ENCODE data around the gene HPRT1.
"Not testable (repeated sequence)": the region's sequence is repeated elsewhere in the genome, so short reads cannot be mapped to it uniquely, and the experiment has no call there.

Gene HPRT1

DNA sequence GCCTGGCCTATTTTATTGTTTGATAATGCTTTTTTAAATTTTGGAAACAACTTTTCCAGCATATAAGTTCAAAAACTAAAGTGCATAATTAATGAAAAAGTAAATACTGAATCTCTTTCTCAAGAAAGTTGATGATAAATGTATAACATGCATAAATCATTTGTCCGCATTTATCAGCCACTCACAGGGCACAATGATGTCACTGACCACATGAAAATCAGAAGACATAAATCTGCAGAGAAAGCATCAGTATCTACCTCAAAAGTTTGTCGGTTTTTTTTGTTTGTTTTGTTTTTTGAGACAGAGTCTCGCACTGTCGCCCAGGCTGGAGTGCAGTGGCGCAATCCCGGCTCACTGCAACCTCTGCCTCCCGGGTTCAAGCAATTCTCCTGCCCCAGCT lies 5.5 kb upstream of the HPRT1 start:
- H3K4me3 ChIP-seq (ENCODE audit: low read length) = no peak overlapping the region
- DNase-seq (ENCODE audit: low read depth) = no peak
- TF ChIP-seq, protein P1, sequence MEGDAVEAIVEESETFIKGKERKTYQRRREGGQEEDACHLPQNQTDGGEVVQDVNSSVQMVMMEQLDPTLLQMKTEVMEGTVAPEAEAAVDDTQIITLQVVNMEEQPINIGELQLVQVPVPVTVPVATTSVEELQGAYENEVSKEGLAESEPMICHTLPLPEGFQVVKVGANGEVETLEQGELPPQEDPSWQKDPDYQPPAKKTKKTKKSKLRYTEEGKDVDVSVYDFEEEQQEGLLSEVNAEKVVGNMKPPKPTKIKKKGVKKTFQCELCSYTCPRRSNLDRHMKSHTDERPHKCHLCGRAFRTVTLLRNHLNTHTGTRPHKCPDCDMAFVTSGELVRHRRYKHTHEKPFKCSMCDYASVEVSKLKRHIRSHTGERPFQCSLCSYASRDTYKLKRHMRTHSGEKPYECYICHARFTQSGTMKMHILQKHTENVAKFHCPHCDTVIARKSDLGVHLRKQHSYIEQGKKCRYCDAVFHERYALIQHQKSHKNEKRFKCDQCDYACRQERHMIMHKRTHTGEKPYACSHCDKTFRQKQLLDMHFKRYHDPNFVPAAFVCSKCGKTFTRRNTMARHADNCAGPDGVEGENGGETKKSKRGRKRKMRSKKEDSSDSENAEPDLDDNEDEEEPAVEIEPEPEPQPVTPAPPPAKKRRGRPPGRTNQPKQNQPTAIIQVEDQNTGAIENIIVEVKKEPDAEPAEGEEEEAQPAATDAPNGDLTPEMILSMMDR (conservative IDR thresholded peaks at IDR 0.05; ENCODE audit: low read length) = no peak

DNA sequence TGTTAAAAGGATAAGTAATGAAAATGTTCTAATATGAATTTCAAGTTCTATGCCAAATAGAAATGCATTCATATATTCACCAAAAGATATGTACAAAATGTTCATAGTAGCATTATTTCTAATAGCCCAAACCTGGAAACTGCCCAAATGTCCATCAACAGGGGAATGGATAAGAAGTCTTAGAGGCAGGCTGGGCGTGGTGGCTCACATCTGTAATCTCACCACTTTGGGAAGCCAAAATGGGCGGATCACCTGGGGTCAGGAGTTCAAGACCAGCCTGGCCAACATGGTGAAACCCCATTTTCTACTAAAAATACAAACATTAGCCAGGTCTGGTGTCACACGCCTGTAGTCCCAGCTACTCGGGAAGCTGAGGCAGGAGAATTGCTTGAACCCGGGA lies 2.3 kb upstream of the HPRT1 start:
- DNase-seq (ENCODE audit: low read depth) = no peak
- H3K4me3 ChIP-seq (ENCODE audit: low read length) = no peak overlapping the region
- TF ChIP-seq, protein P1 (conservative IDR thresholded peaks at IDR 0.05; ENCODE audit: low read length) = no peak

DNA sequence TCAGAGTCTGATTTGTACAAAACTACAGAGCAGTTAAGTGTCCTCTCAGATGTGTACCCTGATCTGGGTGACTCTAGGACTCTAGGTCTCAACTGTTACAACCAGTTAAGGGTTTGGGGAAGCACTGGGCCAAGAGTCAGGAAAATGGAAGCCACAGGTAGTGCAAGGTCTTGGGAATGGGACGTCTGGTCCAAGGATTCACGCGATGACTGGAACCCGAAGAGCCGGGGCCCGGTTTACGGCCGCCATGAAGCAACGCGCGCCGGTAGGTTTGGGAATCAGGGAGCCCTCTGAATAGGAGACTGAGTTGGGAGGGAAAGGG lies 321 bp upstream of the HPRT1 start:
- no peak for DNase-seq (ENCODE audit: low read depth)
- TF ChIP-seq, protein P1 (conservative IDR thresholded peaks at IDR 0.05; ENCODE audit: low read length) = no peak
- peak overlapping the region; percentile 59 for H3K4me3 ChIP-seq (ENCODE audit: low read length)

DNA sequence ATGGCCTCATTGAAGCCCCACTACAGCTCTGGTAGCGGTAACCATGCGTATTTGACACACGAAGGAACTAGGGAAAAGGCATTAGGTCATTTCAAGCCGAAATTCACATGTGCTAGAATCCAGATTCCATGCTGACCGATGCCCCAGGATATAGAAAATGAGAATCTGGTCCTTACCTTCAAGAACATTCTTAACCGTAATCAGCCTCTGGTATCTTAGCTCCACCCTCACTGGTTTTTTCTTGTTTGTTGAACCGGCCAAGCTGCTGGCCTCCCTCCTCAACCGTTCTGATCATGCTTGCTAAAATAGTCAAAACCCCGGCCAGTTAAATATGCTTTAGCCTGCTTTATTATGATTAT lies 876 bp downstream of the HPRT1 start:
- DNase-seq (ENCODE audit: low read depth) = peak; percentile 3
- H3K4me3 ChIP-seq (ENCODE audit: low read length) = peak overlapping the region; percentile 66
- TF ChIP-seq, protein P1 (conservative IDR thresholded peaks at IDR 0.05; ENCODE audit: low read length) = no peak

DNA sequence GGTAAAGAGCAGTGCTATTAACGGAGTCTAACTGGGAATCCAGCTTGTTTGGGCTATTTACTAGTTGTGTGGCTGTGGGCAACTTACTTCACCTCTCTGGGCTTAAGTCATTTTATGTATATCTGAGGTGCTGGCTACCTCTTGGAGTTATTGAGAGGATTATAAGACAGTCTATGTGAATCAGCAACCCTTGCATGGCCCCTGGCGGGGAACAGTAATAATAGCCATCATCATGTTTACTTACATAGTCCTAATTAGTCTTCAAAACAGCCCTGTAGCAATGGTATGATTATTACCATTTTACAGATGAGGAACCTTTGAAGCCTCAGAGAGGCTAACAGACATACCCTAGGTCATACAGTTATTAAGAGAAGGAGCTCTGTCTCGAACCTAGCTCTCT lies 1.5 kb downstream of the HPRT1 start:
- TF ChIP-seq, protein P1 (conservative IDR thresholded peaks at IDR 0.05; ENCODE audit: low read length) = no peak
- no peak overlapping the region for H3K4me3 ChIP-seq (ENCODE audit: low read length)

DNA sequence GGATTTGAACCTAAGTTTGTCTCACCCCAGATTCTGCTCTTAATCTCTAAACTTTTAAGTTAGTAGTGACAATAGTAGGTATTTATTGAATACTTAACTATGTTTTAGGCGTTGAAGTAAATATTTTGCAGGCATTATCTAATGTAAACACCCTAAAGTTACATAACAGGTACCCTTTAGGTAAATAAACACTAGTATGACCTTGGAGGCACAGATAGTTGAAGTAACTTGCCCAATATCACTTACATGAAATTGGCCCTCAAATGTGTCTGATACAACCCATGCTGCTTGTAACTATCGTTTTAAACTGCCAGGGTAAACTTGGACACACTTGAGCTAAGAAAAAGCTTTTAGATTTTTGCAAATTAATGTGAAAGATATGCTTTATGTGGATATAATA lies 3.0 kb downstream of the HPRT1 start:
- TF ChIP-seq, protein P1 (conservative IDR thresholded peaks at IDR 0.05; ENCODE audit: low read length) = no peak
- DNase-seq (ENCODE audit: low read depth) = no peak
- H3K4me3 ChIP-seq (ENCODE audit: low read length) = no peak overlapping the region

More for the DNA sequence above, 1.5 kb downstream of the HPRT1 start:
- DNase-seq (ENCODE audit: low read depth) = no peak

DNA sequence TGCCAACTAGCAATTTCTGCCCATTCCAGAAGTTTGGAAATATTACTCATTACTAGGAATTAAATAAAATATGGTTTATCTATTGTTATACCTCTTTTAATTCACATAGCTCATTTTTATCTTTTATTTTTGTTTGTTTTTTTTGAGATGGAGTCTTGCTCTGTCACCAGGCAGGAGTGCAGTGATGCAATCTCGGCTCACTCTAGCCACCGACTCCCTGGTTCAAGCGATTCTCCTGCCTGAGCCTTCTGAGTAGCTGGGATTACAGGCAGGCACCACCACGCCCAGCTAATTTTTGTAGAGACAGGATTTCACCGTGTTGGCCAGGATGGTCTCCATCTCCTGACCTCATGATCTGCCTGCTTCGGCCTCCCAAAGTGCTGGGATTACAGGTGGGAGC lies 4.5 kb downstream of the HPRT1 start:
- not testable (repeated sequence) for DNase-seq (ENCODE audit: low read depth)

DNA sequence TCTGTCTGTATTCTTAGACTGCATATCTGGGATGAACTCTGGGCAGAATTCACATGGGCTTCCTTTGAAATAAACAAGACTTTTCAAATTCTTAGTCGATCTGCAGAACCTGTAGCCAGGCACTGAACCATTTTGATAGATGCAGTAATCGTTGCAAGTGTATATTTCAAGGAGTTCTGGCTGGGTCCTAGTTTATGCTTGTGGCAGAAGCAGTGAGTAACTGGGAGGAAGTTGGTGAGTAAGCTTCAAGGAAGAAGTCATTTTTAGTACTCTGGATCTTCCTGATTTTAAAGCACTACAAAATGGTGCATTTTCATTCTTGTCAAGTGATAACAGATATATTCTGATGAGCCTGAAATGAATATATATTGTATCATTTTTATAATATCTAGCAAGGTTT lies 9.5 kb downstream of the HPRT1 start:
- peak; percentile 28 for DNase-seq (ENCODE audit: low read depth)
- TF ChIP-seq, protein P1 (conservative IDR thresholded peaks at IDR 0.05; ENCODE audit: low read length) = no peak
- no peak overlapping the region for H3K4me3 ChIP-seq (ENCODE audit: low read length)

More for the DNA sequence above, 4.5 kb downstream of the HPRT1 start:
- H3K4me3 ChIP-seq (ENCODE audit: low read length) = not testable (repeated sequence)

All from AG10803 (cell line).